ENCODE measurements around the gene PA2G4.
A peak's percentile ranks its signal among the peaks of the same experiment; 100 is the strongest.

PA2G4 gene

GRCh38 chr12:56110571-56110970, 6.2 kb downstream of the PA2G4 start:
- TF ChIP-seq ZNF274 (IDR thresholded peaks at IDR 0.05; ENCODE audit: low read depth, low read length): no peak
- H3K4me3 ChIP-seq (ENCODE audit: low read length): no peak overlapping the region

DNA sequence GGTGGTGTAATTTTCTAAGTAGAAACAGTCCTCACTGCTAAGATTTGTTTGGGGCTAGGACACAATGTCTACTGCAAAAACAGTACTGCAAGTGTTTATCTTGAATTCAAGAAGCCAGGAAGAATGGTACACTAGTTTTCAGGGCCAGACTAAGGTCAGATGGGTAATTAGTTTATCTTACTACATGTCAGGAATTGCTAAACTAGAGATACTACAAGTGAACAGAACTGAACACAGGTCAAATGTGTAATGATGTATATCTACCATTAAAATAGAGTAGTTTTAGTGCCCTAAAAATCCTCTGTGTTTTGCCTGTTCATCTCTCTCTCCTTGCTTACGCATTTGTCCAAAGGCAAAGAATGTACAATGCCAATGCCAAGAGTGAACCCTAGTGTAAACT, 9.7 kb downstream of the PA2G4 start:
- TF ChIP-seq ZNF274 (IDR thresholded peaks at IDR 0.05; ENCODE audit: low read depth, low read length): no peak
- no peak overlapping the region for H3K4me3 ChIP-seq (ENCODE audit: low read length)

- TF ChIP-seq ZNF274 (IDR thresholded peaks at IDR 0.05; ENCODE audit: low read depth, low read length): no peak
- H3K4me3 ChIP-seq (ENCODE audit: low read length): peak overlapping the region; percentile 95
Measured at GRCh38 chr12:56115329-56115728, 11.0 kb downstream of the PA2G4 start.

- H3K4me3 ChIP-seq (ENCODE audit: low read length): peak within 1 kb of the TSS; percentile 95
- TF ChIP-seq ZNF274 (IDR thresholded peaks at IDR 0.05; ENCODE audit: low read depth, low read length): no peak
Measured at GRCh38 chr12:56116267-56117081, 12.1 kb downstream of the PA2G4 start, which contains the start of gene RPL41. RPL41 (plus strand) TSS chr12:56116633.

- peak overlapping the region; percentile 95 for H3K4me3 ChIP-seq (ENCODE audit: low read length)
Measured at GRCh38 chr12:56117082-56117706, 12.8 kb downstream of the PA2G4 start.

DNA sequence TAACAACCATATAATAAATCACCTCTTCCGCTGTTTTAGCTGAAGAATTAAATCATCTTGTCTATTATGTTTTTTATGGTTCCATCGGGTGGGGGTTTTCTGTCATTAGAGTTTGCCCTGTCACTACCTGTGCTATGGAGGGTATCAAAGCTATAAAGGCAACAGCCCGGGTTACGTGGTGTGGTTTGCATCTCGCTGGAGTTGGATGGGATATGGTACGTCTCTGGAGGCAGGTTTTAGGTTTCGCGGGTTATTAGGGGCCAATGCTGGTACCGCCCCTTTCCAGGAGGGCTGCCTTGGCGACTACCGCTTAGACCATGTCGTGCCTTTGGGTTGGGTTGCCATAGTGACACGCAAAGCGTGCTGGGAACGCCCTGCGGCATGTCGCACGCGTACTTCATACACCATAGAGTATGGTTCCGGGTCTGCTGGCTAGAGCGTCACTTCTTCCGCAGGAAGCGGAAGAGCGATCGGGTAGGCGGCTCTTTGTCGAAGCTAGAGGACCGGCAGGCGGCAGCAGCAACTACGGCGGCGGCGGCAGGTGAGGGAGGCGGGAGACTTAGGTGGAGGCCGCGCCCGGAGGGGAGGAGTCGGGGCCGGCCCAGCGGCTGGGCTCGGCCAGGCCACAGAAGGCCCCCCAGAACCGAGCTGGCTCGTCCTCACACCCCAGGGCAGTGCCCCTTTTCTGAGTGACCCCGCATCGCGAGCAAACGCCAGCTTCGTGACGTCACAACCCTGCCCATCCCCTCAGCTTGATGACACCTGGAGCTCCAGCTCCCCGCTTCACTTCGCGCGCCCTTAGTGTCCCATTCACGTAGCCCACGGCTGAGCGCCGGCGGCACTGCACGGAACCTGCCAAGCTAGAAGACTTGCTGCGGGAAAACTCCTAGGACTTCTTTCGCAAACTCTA, 13.7 kb downstream of the PA2G4 start, which contains the start of gene ZC3H10:
TSS of gene ZC3H10 (plus strand) at position 489 of the 910 bp plus-strand sequence. CDS start 2,297 bp downstream, outside the sequence.
- no peak for TF ChIP-seq ZNF274 (IDR thresholded peaks at IDR 0.05; ENCODE audit: low read depth, low read length)
- H3K4me3 ChIP-seq (ENCODE audit: low read length): peak within 1 kb of the TSS; percentile 95

GRCh38 chr12:56118688-56119357, 14.5 kb downstream of the PA2G4 start:
- H3K4me3 ChIP-seq (ENCODE audit: low read length): peak overlapping the region; percentile 63
- TF ChIP-seq ZNF274 (IDR thresholded peaks at IDR 0.05; ENCODE audit: low read depth, low read length): no peak

DNA sequence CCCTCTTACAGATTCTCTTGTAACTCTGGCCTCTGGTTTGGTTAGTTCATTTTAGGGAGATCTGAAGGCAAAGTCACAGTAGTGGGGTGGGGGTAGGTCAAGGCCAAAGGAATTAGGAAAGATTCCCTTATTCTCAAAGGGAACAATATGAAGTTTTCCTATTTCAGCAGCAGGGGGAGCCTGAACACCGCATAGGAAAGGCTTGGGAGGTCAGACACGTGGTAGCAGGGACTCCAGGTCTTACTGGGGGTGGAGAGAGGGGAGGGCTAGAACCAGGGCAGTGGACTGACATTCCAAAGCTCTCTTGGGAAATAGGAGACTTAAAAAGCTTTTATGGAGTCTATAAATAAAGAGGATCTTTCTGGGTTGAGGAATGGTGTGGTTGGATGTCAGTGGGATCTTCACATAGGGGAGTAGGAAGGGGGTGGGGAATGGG, 15.0 kb downstream of the PA2G4 start:
- no peak for TF ChIP-seq ZNF274 (IDR thresholded peaks at IDR 0.05; ENCODE audit: low read depth, low read length)
- peak overlapping the region; percentile 63; the same call in 1 of the 2 replicates for H3K4me3 ChIP-seq (ENCODE audit: low read length)

DNA sequence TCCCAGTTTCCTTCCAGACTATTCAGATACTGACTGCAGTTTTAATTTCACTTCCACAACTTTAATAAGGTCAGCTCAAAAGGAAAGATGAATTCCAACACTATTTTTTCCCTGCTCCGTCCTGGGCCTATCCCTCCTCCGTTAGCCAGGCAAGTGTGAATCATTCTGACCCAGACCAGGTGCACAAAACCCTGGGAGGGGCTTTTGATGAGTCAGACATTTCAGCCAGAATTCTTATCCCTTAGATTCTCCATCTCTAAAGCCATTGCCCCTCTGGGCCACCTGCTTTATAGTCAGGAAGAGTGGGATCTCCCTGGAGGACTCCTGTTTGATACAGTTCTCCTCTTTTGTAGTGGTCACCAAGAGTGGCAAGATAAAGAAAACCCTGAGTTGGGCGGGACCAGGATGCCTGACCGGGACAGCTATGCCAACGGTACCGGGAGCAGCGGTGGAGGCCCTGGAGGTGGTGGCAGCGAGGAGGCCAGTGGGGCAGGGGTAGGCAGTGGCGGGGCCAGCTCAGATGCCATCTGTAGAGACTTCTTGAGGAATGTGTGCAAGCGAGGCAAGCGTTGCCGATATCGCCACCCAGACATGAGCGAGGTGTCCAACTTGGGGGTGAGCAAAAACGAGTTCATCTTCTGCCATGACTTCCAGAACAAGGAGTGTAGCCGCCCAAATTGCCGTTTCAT, 15.9 kb downstream of the PA2G4 start:
- H3K4me3 ChIP-seq (ENCODE audit: low read length): no peak overlapping the region
- TF ChIP-seq ZNF274 (IDR thresholded peaks at IDR 0.05; ENCODE audit: low read depth, low read length): no peak

- no peak for TF ChIP-seq ZNF274 (IDR thresholded peaks at IDR 0.05; ENCODE audit: low read depth, low read length)
- H3K4me3 ChIP-seq (ENCODE audit: low read length): no peak overlapping the region
Measured at GRCh38 chr12:56121204-56121870, 17.0 kb downstream of the PA2G4 start.

DNA sequence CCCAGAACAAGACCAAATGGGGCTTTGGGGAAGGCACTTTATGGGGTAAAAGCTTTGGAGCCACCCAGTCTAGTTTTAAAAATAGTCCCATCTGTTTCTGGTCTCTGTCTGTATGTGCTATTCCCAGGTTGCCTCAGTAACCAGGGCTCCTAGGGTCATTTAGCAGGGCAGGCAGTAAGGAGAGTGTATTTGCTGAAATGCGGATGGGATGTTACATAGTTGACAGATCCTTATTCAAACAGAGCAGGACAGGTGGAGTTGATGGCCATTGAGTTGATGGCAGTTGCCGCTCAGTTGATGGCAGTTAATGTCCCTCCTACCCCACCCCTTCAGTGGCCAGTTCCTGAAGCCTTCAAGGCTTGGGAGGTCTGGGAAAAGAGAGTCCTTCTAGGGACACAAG, 18.3 kb downstream of the PA2G4 start:
- no peak for TF ChIP-seq ZNF274 (IDR thresholded peaks at IDR 0.05; ENCODE audit: low read depth, low read length)
- H3K4me3 ChIP-seq (ENCODE audit: low read length): no peak overlapping the region

GRCh38 chr12:56124133-56124532, 19.8 kb downstream of the PA2G4 start:
- TF ChIP-seq ZNF274 (IDR thresholded peaks at IDR 0.05; ENCODE audit: low read depth, low read length): no peak
- H3K4me3 ChIP-seq (ENCODE audit: low read length): no peak overlapping the region

Data from GM08714 (cell line).